C4-2B (cell line): ENCODE measurements around the gene BORCS5.

Experiments used
- H3K27ac ChIP-seq: fragments of 450-650 bp; 2 replicates; pipeline ENCODE4 v1.5.1; 2017
- CTCF ChIP-seq: fragments of 450-650 bp; conservative IDR thresholded peaks from 2 replicates; pipeline ENCODE4 v1.5.1; 2017; ENCODE audit warnings: mild to moderate bottlenecking
- ZFX ChIP-seq: fragments of 450-650 bp; IDR thresholded peaks from 2 replicates; pipeline ENCODE4 v1.6.1; 2017

The BORCS5 gene

GRCh38 chr12:12505544-12506495 is 148.9 kb downstream of the BORCS5 start:
- peak overlapping the region; percentile 26; the same call in 1 of the 2 replicates for H3K27ac ChIP-seq
- TF ChIP-seq CTCF (no peak; the same call in 1 of the 2 replicates), ZFX (no peak)

GRCh38 chr12:12506496-12506890 is 149.6 kb downstream of the BORCS5 start:
- H3K27ac ChIP-seq: no peak overlapping the region; the same call in 1 of the 2 replicates

GRCh38 chr12:12507121-12507520 is 150.2 kb downstream of the BORCS5 start:
- TF ChIP-seq ZFX (no peak), CTCF (no peak)
- no peak overlapping the region for H3K27ac ChIP-seq

More at GRCh38 chr12:12506496-12506890, 149.6 kb downstream of the BORCS5 start:
- no peak for TF ChIP-seq ZFX
- no peak for TF ChIP-seq CTCF

- TF ChIP-seq CTCF (no peak), ZFX (no peak)
- no peak overlapping the region for H3K27ac ChIP-seq
These were observed 151.7 kb downstream of the BORCS5 start for GRCh38 chr12:12508612-12509011.

GRCh38 chr12:12510141-12510540 is 153.3 kb downstream of the BORCS5 start:
- H3K27ac ChIP-seq: no peak overlapping the region
- TF ChIP-seq CTCF (no peak), ZFX (no peak)

- TF ChIP-seq ZFX (no peak), CTCF (no peak)
- no peak overlapping the region for H3K27ac ChIP-seq
These were observed 153.7 kb downstream of the BORCS5 start for GRCh38 chr12:12510551-12510950.

GRCh38 chr12:12511021-12511783 is 154.3 kb downstream of the BORCS5 start:
- no peak for TF ChIP-seq ZFX
- no peak for TF ChIP-seq CTCF
- no peak overlapping the region for H3K27ac ChIP-seq
